WTC11 (cell line): ENCODE results near the gene KCNG1.

Source experiments
- CTCF ChIP-seq: fragments of 200-600 bp; IDR thresholded peaks from 2 replicates; pipeline ENCODE4 v1.8.0; 2022; ENCODE audit warnings: antibody characterized with exemption
- GTF2I ChIP-seq: fragments of 250-450 bp; sonication (Bioruptor Pico); conservative IDR thresholded peaks from 2 replicates; pipeline ENCODE4 v1.4.0; 2021; ENCODE audit warnings: mild to moderate bottlenecking
- USF2 ChIP-seq: sonication (generic); formaldehyde crosslinking; IDR thresholded peaks from 2 replicates; pipeline ENCODE4 v1.8.1; 2023; ENCODE audit warnings: mild to moderate bottlenecking, missing genetic modification reagents, moderate library complexity
- TF ChIP-seq, protein P1 (sequence below): sonication (generic); formaldehyde crosslinking; IDR thresholded peaks from 2 replicates; pipeline ENCODE4 v1.8.1; 2022; ENCODE audit warnings: mild to moderate bottlenecking, missing genetic modification reagents, moderate library complexity, borderline replicate concordance

DNA sequence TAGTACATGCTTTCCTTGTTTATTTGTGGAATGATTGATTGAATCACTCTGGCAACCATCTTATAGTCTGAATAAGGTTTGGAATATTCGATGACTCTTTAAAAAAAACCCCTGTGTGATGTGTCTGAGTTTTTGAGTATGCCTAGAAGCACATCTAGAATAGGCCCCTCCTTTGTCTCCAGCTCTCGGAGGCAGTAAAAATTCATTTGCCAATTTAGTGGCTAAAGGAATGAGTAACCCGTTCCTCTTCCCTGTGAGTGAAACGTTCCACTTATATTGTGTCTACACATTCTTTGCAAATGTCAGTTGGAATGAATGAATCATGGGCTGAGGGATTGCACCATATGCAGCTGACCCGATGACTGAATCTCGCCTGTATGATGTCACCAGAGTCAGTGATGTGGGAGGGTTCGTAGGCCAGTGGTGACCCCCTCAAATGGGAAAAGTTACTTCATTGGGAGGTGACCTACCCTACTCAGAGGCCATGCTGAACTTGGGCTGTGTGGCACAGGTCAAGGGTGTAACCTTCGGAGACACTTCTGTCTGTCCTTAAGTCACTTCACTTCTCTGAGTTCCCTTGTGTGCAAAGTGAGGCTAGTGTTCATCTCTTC, 42.7 kb downstream of the KCNG1 start:
- no peak for TF ChIP-seq CTCF
- no peak for TF ChIP-seq USF2 (CRISPR knock-in tag)
- no peak for TF ChIP-seq GTF2I
- TF ChIP-seq, protein P1, sequence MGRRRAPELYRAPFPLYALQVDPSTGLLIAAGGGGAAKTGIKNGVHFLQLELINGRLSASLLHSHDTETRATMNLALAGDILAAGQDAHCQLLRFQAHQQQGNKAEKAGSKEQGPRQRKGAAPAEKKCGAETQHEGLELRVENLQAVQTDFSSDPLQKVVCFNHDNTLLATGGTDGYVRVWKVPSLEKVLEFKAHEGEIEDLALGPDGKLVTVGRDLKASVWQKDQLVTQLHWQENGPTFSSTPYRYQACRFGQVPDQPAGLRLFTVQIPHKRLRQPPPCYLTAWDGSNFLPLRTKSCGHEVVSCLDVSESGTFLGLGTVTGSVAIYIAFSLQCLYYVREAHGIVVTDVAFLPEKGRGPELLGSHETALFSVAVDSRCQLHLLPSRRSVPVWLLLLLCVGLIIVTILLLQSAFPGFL = no peak
